LNCaP clone FGC (cell line): ENCODE data around the gene SIM2.

ENCODE experiments used
- DNase-seq: peaks from one replicate; pipeline ENCODE4 v3.0.0-alpha.2; 2011; ENCODE audit warnings: low read depth
- H3K4me3 ChIP-seq: 2 replicates; pipeline ENCODE4 v1.5.1; 2011; ENCODE audit warnings: mild to moderate bottlenecking, low read depth, low read length, control low read depth
- TF ChIP-seq, protein P1 (sequence below): IDR thresholded peaks from 2 replicates; pipeline ENCODE4 v1.5.1; 2012; ENCODE audit warnings: mild to moderate bottlenecking; ENCODE audit not compliant: control insufficient read depth, insufficient read depth; ENCODE audit errors: extremely low read depth

SIM2 gene

DNA sequence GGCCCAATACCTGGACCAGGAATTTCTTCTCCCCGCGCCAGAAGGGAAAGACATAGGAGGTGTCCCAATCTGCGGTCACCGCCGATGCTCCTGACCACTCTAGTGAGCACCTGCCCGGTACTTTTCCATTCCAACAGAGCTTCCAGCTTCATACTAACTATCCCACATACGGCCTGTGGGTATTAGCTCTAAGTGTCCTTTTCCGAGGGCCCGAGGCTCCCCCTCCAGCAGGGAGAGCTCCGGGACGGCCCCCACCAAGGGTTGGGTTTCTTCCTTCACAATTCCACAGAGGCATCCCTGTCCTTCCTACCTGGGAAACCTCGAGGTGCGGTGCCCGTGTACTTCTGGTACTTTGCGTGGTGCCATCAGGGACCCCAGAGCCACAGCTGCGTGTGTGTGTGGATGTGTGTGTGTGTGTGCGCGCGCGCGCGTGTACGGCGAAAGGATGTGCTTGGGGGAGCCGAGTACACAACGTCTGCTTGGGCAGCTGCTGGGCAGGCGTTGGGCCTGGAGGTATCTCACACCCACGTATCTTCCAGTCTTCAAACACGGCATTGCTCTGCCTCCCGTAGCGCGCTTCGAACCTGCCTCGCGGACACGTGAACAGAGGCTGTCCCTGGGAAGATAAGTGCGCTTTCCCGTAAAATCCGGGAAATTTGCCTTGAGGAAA lies 2.4 kb upstream of the SIM2 start:
- DNase-seq = no peak
- TF ChIP-seq, protein P1, sequence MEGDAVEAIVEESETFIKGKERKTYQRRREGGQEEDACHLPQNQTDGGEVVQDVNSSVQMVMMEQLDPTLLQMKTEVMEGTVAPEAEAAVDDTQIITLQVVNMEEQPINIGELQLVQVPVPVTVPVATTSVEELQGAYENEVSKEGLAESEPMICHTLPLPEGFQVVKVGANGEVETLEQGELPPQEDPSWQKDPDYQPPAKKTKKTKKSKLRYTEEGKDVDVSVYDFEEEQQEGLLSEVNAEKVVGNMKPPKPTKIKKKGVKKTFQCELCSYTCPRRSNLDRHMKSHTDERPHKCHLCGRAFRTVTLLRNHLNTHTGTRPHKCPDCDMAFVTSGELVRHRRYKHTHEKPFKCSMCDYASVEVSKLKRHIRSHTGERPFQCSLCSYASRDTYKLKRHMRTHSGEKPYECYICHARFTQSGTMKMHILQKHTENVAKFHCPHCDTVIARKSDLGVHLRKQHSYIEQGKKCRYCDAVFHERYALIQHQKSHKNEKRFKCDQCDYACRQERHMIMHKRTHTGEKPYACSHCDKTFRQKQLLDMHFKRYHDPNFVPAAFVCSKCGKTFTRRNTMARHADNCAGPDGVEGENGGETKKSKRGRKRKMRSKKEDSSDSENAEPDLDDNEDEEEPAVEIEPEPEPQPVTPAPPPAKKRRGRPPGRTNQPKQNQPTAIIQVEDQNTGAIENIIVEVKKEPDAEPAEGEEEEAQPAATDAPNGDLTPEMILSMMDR = no peak
- H3K4me3 ChIP-seq = no peak overlapping the region

- no peak for DNase-seq
- H3K4me3 ChIP-seq = peak overlapping the region; percentile 72; the same call in 1 of the 2 replicates
- TF ChIP-seq, protein P1 = no peak
Measured at GRCh38 chr21:36697060-36697850, 1.7 kb upstream of the SIM2 start.

GRCh38 chr21:36697851-36698384 lies 997 bp upstream of the SIM2 start:
- TF ChIP-seq, protein P1 = no peak
- DNase-seq = no peak
- H3K4me3 ChIP-seq = peak overlapping the region; percentile 72

- no peak for DNase-seq
- peak overlapping the region; percentile 72 for H3K4me3 ChIP-seq
- TF ChIP-seq, protein P1 = no peak
Measured at GRCh38 chr21:36698385-36698980, 432 bp upstream of the SIM2 start.

- peak overlapping the region; percentile 72 for H3K4me3 ChIP-seq
Measured at GRCh38 chr21:36699546-36700294, 805 bp downstream of the SIM2 start.

More at GRCh38 chr21:36699546-36700294, 805 bp downstream of the SIM2 start:
- DNase-seq = no peak
- TF ChIP-seq, protein P1 = no peak
